Esophagus mucosa (tissue), 1 donor: ENCODE data around the gene BCL2L2. TPM values are rescaled to one million over a fixed set of nuclear protein-coding genes. Genes with fewer than 3 reads are reported as not detected.
"Not testable (repeated sequence)": the region's sequence is repeated elsewhere in the genome, so short reads cannot be mapped to it uniquely, and the experiment has no call there.

Source experiments
- ATAC-seq: fragments of 200-7000 bp; cut with Tn5 transposase; one replicate; pipeline ENCODE4 v1.9.1; 2020
- total RNA-seq: library from RNA; stranded (reverse); gene quantifications from one replicate; pipeline ENCODE4 v1.2.4, GENCODE V29; 2023
- donor health status: DM: yes; HTN: yes; CAD: no.

Gene BCL2L2, protein sequence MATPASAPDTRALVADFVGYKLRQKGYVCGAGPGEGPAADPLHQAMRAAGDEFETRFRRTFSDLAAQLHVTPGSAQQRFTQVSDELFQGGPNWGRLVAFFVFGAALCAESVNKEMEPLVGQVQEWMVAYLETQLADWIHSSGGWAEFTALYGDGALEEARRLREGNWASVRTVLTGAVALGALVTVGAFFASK
- total RNA-seq = 29.1 TPM

DNA sequence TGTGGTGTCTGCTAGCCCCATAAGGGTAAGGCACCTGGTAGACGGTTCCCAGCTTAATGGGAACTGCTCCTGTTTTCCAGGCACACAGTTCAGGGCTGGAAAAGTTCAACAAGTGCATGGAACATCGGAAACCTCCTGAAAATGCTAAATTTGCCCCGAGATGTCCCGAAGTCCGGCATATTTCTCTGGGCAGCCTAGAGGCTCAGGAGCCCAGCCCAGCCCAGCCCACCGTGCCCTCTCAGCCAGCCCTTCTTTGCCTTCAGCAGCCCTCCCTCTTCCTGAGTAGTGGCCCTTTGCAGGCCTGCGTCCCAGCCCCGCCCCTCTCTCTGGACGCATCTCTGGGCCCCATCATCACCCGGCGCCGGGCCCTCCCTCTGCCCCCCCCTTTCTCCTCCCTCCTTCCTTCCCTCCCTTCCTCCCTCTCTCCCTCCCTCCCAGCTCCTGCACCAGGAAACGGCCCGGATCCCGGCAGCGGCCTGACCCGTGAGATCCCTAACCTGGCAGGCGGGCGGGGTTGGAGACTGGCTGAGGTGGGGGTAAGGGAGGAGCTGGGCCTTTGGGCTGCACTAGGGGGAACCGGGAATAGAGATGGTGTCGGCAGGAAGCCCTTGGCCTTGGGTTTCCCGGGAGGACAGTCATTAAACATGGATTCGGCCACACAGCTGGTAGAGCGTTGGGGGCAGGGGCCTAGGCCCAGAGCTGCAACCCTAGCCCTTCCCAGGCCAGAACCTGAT lies at the start of gene BCL2L2:
Gene BCL2L2, plus strand, starts transcription at position 422 of the 734 bp plus-strand sequence. CDS start 935 bp downstream, outside the sequence.
- ATAC-seq = peak; percentile 72

DNA sequence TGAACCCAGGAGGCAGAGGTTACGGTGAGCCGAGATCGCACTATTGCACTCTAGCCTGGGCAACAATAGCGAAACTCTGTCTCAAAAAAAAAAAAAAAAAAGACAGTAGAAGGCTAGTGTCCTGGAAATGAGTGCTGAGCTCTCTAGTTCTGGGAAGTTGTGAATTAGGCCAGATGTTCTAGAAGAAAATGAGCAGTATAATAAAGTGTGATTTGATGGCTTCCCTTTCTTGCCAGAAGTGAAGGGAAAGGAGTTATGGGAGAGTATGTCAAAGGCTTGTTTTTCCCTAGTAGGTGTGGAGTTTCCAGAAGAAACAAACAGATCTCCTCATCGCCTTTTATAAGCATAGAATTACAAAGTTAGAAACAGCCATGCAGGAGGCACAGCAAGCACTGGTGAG lies 48.4 kb upstream of the BCL2L2 start:
- no peak for ATAC-seq

DNA sequence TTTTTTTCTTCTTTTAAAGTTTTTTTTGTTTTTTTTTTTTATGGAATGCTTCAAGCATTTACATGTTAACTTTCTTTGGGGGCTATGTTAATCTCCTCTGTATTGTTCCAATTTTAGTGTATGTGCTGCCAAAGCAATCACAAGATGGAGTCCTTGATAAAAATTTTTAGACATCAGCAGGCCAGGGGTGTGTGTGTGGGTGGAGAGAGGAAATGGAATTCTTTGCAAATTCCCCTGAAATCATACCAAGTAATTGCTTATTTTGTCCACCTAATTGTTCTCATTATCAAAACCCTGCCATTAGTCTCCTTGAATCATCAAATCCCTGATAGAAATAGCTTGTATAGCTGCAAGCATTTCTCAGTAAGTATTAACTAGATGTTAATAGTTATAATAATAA lies 47.2 kb upstream of the BCL2L2 start:
- no peak for ATAC-seq

DNA sequence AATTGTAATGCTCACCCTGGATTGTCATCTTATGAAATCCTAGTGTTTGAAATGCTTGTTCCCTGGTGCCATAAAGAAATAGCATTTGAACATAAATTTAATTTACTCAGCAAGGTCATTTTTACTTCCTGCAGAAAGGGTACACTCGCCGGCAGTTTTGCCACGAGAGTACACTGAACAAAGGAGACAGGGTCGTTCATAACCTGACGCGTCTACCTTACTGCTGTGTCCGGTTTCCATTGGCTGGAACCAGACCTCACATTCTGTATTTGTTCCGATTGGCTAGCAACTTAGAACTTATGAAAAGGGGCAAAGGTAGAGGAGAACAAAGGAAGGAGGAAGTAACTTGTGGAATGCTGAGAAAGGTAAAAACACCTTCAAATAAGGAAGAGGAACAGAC lies 45.8 kb upstream of the BCL2L2 start:
- not testable (repeated sequence) for ATAC-seq

DNA sequence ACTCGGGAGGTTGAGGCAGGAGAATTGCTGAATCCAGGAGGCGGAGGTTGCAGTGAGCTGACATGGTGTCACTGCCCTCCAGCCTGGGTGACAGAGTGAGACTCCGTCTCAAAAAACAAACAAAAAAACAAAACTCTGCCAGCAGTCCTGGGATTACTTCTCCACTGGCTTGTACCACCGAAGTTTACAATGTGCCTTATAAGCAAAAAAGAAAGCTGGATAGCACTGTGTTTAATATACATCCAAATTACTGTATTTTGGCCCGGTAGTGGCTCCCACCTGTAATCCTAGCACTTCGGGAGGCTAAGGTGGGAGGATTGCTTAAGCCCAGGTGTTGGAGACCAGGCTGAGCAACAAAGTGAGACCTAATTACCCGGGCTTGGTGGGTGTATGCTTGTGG lies 37.4 kb upstream of the BCL2L2 start:
- no peak for ATAC-seq

DNA sequence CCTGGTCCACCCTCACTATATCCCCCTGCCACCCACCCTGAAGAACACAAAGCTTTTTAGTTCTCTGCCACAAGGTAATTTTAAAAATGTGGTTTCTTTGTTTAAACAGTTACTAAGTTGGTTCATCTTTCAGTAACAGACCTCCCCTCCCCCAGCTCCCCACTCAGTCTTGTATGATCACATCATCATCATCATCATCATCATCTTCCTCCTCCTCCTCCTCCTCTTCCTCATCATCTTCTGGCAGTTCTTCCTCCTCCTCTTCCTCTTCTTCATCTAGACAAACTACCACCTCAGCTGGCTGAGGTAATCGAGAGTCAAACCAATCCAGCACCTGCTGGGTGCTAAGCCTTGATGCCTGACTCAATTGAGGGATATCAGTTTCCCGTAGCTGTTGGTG lies 31.2 kb upstream of the BCL2L2 start:
- ATAC-seq = no peak

DNA sequence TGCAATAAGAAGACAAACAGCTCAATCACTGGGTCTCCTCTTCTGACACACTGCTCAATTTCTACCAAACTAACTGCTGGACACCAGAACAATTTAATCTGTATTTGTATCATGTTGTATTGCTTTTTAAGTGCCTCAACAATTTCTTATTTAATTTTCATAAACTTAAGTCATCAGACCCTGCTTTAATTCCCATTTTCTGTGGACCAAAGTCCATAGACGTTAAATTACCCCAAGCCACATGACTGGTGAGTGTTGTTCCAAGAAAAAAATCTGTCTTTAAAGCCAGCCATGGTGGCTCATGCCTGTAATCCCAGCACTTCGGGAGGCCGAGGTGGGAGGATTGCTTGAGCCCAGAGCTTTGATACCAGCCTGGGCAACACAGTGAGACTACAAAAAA lies 29.4 kb upstream of the BCL2L2 start:
- ATAC-seq = no peak

DNA sequence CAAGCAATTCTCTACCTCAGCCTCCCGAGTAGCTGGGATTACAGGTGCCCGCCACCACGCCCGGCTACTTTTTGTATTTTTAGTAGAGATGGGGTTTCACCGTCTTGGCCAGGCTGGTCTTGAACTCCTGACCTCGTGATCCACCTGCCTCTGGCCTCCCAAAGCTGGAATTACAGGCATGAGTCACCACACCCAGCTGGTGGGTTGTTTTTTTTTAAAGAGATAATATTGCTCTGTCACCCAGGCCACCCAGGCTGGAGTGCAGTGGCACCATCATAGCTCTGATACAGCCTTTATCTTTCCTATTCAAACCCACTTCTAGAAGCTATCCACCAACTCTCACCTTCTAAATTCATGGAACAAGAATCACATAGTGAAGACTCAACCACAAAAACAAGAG lies 28.7 kb upstream of the BCL2L2 start:
- ATAC-seq = not testable (repeated sequence)

DNA sequence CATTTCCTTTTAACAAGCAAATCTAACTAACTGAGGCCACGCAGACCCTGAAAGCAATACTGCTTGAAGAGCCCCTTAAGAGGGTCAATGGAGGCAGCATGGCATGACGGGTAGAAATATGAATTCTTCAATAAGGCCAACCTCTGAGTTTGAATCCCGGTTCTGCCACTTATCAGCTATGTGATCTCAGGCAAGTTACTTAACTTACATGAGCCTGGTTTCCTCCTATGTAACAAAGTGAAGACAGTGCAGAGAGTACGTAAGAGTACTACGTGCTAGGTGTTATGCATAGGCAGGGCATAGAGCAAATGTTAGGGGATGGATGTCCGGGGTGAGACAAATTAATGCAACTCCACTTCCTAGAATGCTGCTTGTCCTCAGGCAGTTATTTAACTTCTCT lies 25.4 kb upstream of the BCL2L2 start:
- ATAC-seq = no peak

DNA sequence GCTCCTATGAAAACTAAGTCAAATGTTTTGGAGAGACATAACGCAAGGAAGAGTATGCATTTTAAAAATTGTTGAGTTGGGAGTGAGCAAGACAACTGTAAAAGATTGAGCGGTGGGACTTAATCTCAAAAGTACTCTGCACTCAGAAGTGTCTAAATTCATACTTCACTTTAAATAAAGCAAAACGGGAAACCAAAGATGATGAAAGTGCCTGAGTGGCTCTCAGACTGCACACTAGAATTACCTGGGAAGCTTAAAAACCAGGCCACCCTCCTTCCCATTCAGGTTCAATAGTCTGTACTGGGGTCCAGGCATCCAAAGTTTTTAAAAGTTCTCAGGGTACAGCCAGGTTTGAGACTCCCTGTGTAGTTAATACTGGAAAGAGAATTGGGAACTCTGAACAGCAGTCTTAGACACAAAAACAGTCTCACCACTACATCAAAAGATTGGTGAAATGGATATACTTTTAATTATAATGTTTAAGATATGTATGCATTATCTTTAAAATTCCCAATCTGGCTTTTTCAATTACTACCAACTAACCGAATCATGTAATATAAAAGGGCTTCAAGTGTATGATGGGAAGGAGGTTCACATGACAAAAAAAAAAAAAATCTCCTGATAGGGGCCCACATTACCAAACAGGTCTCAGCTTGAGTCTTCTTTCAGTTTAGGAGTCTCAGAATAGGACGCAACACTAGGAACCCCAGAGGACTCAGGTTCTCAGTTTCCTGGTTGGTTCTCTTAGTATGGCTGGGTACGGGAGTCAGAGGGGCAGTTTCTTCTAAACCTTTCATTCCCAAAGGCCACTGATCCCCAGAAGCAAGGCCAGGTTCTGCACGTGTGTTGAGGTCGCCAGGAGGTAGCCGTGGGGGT lies 21.7 kb upstream of the BCL2L2 start:
- no peak for ATAC-seq

DNA sequence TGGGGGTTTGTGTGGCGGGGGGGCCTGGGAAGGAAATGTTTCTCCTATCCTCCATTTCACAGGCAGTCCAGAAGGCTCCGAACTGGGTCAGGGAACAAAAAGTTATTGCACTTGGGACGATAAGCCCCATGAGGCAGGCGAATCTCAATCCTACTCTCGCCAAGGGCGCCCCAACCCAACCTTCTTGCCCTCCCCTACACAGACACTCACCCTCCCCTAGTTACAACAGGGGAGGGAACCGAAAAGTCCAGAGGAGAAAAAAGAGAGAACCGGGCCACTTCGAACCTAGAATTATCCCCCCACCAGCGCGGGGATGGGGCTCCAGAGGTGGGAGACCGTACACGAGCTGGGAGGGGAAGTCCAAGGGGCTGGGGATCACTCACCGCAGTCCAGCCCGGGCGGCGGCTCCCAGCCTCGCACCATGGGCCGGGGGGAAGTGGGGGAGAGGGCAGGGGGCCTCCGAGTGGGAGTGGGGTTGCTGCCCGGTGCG lies 21.1 kb upstream of the BCL2L2 start:
- ATAC-seq = peak; percentile 28

DNA sequence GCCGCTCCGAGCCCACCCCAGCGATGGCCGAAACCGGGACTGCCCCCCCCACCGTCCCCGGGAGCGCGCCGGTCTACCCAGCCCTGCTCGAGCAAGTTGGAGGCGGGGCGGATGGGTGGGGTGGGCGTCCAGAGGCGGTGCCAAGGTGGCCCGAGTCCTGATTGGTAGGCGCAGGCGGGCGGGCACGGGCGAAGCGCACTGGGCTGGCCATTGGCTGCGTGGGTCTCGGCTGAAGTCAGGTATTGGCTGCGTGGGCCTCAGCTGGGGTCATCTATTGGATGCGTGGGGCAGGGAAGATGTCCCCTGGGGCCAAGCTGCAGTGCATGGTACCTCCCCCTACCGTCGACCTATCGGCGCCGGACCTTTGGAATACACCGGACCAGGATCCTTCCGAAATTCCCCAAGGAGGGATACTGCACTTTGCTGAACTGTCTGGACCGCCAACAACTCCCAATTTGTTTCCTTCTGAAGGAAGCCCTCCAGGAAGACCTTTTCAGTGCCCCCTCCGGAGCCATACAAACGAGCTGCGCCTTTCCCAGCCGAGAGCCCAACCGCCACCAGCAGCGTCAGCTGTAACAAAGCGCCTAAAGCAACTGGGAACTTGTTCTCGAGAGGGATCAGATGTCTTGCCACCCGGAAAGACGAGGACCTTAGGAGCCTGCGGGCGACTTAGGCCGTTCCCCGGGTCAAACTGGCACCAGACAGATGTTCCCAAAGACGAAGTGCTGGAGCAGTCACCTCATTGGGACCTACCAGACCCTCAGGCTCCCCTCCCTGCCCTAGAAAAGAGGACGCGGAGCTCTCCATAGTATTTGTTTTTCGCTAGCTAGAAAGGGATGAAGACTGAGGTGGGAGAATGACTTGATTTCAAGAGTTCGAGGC lies 20.4 kb upstream of the BCL2L2 start, which contains the start of gene HOMEZ:
Gene HOMEZ, minus strand, starts transcription at position 113 of the 882 bp plus-strand sequence. CDS start 180 bp downstream, outside the sequence.
- ATAC-seq = peak; percentile 99

DNA sequence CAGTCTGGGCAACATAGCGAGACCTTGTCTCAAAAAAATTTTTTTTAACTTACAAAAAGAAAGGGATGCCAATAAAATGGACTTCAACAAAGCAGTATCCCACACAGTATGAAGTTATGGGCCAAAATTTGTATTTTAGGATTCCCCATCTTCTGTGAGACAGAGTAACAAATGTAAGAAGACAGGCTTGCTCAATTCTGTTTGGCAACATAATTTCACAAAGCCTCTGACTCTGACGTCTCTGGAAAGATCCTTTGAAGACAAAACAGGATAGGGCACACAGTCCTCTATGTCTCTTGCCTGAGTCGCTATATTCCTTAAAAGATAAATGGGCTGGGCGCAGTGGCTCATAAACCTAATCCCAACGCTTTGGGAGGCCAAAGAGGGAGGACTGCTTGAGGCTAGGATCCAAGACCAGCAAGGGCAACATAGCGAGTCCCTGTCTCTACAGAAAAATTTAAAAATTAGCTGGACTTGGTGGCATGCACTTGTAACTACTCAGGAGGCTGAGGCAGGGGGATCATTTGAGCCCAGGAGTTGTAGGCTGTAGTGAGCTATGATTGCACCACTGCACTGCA lies 19.6 kb upstream of the BCL2L2 start:
- ATAC-seq = no peak

DNA sequence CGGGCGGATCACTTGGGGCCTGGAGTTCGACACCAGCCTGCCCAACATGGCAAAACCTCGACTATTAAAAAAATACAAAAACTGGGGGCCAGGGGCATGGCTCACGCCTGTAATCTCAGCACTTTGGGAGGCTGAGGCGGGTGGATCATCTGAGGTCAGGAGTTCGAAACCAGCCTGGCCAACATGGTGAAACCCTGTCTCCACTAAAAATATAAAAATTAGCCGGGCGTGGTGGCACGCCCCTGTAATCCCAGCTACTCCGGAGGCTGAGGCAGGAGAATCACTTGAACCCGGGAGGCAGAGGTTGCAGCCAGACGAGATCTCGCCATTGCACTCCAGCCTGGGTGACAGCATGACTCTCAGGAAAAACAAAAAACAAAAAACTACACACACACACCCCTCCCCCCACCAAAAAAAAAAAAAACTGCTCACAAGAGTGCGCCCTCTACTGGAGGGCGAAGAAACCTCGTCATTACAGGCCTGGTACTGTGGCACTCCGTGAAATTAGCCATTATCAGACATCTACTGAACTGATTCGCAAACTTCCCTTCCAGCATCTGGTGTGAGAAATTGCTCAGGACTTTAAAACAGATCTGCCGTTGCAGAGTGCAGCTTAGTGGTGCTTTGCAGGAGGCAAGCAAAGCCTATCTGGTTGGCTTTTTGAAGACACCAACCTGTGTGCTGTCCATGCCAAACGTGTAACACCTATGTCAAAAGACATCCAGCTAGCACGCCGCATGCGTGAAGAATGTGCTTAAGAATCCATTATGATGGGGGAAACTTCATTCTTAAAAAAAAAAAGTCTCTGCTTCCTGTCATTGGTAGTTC lies 11.7 kb upstream of the BCL2L2 start:
- ATAC-seq = peak; percentile 40

DNA sequence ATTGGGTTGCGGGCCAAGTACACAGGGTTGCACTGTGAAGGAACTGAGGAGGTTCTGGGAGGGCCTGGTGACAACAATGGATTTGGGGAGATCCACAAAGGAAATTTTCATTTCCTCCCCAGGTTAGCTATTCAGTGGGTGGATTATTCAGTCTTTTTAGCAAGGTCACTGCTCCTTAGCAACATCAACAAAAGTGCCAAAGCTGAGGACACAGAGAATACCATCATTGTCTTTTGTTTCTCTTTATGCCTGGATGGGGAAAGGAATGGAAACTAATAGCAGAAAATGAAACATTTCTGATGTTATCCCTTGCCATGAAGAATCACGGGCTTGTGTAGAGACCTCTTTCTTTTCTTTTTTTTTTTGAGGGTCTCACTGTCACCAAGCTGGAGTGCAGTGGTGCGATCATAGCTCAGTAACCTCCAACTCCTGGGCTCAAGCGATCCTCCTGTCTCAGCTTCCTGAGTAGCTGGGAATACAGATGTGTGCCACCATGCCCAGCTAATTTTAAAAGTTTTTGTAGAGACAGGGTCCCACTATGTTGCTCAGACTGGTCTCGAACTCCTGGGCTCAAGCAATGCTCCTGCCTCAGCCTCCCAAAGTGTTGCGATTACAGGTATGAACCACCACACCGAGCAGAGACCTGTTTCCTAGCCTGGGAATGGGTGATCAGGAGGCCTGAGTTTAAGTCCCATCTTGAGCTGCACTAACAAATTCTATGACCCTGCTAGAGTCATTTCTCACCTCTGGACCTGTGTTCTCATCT lies 10.4 kb upstream of the BCL2L2 start:
- ATAC-seq = no peak

DNA sequence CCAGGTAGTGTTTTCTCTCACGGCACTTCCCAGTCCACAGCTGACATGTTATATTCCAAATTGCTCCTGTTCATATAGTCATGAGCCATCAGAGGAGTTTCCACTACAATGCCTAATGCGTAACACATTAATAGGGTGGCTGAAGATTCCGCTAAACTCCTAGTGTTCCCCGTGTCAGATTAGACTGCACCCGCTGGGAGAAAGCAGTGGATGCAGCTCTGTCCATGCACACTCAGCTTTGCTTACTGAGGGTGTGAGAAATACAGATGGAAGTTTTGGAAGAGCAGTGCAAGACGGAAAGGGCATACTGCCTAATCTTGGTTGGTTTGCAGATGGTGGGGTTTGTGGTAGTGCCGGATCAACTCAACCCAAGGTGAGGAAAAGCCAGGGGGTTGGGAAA lies 9.5 kb upstream of the BCL2L2 start:
- no peak for ATAC-seq

DNA sequence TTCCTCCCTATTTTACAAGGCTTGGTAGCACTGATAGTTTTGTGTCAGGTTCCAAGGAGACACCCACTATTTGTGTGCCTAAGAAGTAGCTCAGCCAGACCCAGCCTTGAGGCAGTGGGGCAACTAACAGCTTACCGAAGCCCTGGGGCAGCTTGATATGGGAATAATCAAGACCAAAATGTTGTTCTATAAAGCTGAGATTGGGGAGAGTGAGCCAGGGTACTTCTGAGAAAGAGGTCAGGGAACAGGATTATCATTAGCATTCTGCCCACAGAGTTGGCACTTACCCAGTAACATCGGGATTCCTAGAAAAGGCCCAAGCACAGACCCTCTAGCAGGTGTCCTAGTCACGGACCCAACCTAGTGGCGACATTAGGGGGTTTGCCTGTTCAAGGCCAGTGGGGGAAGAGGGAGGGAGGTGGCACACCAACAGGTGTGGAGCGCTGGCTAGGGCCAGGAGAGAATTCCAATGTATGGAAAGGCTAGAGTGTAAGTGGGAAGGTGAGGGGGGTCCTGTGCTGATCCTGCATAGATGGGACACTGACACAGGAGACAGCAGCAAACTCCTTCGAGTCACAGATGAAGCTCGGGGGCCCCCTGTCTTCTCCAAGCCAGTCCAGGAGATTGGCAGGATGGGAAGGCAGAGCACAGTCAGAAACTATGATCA lies 8.9 kb upstream of the BCL2L2 start:
- ATAC-seq = no peak

DNA sequence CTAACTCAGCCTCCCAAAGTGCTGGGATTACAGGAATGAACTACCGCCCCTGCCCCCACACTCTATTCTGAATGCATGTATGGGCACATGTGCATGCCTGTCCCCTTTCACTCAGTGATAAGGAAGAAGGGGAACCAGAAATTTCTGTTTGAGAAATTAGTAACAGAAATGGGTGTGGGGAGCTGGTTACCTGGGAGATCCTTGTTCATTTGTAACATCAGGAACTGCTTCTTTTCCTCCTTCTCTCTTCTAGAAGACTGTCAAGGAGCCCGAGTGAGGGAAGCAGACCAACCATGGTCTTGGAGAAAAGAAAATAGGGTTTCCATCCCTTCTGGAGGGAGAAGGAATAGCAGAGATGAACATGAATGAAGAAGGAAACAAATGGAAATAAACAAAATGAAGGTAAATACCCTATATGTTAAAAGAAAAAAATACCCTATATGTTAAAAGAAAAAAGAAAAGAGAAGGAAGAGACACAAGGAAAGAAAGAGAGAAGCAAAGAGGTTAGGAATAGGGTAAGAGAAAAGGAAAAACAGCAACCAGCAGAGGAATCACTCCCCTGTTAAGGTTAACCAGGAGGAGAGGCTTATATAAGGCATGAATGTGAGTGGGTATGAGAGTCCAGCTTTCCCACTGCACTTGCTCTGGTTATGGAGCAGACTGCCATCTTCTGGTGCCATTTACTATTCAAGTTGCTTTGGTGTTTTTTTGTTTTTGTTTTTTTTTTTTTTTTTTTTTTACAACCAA lies 7.2 kb upstream of the BCL2L2 start:
- peak; percentile 15 for ATAC-seq
